Skeletal muscle cell (primary cell): ENCODE results near the gene CHMP2B.
"Not testable (repeated sequence)": the region's sequence is repeated elsewhere in the genome, so short reads cannot be mapped to it uniquely, and the experiment has no call there.

ENCODE experiments used
- DNase-seq: peaks from one replicate; pipeline ENCODE4 v3.0.0-alpha.2; 2010; ENCODE audit warnings: low read depth
- H3K4me3 ChIP-seq: 2 replicates; pipeline ENCODE4 v1.5.1; 2011; ENCODE audit warnings: low read depth, mild to moderate bottlenecking, control low read depth, low read length, moderate library complexity

CHMP2B gene

DNA sequence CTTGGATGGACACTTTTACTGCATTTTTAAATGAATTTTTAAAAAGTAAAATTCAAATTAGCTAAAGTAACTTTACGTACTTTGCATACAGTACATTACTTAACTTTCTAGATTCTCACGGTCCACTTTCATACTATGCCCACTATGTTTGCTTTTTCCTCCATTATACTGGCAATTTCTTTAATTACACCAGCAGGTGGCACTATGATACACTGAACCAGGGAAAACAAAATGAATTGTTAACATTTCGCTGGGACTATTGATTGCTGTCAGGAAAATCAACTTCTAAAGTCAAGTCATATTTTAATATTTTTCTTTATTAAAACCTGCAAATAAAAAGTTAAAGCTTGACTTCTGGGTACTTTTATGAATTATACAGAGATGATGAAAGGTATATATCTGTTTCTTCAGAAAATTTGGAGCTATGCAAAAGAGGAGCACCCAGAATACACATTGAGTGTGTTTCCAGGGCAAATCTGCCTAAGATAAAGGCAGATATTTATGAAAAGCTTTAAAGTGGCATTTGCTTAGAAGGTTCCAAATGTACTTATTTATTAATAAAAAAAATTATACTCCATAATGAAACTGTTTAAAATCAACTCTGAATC lies 71.1 kb downstream of the CHMP2B start:
- H3K4me3 ChIP-seq, result no peak overlapping the region
- no peak for DNase-seq

- H3K4me3 ChIP-seq, result not testable (repeated sequence)
These were observed 77.9 kb downstream of the CHMP2B start for GRCh38 chr3:87305031-87305430.

More at GRCh38 chr3:87305031-87305430, 77.9 kb downstream of the CHMP2B start:
- DNase-seq, result not testable (repeated sequence)
